HUDEP-2 (cell line): ENCODE data around the gene SDHD.

Source experiments
- DNase-seq, 76 experiments: peaks; one replicate each; lab custom pipeline; 2025; ENCODE audit not compliant: unreplicated experiment in 76 of 76; lab: John Stamatoyannopoulos, UW

SDHD gene

DNA sequence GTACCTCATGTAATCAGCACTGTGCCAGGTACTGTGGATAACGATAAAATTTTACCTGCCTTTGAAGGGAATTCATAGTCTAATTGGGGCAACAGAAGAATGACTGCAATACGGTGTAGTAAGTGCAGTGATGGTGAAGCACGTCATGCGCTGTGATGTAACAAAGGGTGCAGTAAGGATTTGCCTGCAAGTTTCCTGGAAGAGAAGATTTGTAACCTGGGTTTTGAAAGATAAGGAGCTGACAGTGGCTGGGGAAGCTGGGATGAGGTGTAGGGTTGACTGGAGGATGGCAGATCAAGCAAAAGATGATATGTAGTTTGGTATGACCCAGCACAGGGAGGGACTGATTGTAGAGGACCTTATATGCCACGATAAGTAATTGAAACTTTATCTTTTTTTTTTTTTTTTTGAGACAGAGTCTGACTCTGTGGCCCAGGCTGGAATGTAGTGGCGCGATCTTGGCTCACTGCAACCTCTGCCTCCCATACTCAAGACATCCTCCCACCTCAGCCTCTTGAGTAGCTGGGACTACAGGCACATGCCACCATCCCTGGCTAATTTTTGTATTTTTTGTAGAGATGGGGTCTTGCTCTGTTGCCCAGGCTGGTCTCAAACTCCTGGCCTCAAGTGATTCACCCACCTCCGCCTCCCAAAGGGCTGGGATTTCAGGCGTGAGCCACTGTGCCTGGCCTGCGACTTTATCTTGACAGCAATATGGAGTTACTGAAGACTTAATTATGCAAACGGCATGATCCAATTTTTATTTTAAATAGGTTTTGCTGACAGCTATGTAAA, 11.3 kb downstream of the SDHD start:
- peak in 1 of 76 experiments; percentile 3 for DNase-seq

DNA sequence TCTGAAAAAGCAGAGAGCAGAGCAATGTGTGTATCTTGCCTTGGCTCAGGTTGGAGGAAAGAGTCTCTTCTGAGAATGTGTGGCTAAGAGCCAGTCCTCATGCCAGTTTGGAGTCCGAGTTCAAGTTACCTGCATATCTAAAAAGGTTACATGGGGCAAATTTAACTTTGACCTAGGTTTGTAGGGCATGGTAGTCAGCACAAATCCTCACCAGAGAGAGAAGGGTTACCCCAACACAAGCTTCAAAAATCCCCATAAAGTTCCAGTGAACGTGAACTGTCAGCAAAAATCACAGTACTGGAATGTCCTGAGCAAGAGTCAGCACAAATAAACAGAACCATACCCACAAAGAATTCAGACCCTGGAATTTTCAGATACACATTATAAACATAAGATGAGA, 13.8 kb downstream of the SDHD start:
- no peak for DNase-seq

DNA sequence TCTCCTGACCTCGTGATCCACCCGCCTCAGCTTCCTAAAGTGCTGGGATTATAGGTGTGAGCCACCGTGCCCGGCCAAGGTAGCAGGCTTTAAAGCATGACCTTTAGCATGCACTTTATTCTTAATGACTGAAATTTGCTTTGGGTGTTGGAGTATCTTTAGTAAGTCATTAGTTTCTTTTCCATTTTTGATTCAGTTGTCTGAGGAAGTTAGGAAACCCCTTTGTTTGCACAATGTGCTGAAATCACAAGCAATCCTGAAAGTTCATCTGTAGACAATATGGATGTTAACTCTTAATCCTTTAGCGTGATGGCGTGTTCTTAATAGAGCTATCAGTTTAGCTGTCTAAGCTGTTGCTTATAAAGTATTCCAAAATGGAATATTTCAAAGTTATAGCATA, 16.8 kb downstream of the SDHD start:
- DNase-seq = no peak

DNA sequence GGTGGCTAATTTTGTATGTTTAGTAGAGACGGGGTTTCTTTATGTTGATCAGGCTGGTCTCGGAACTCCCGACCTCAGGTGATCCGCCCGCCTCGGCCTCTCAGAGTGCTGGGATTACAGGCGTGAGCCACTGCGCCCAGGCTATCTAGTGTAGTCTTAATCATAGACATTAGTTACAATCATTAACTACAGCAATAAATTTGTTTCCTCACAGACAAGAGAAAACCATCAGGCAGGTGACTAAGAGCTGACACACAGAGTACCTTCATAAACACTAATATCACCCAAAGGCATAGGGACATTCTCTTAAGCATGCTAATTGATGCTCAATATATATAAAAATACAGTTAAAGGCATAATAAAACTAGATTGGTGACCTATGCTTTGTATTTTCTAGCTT, 19.4 kb downstream of the SDHD start:
- DNase-seq = no peak

DNA sequence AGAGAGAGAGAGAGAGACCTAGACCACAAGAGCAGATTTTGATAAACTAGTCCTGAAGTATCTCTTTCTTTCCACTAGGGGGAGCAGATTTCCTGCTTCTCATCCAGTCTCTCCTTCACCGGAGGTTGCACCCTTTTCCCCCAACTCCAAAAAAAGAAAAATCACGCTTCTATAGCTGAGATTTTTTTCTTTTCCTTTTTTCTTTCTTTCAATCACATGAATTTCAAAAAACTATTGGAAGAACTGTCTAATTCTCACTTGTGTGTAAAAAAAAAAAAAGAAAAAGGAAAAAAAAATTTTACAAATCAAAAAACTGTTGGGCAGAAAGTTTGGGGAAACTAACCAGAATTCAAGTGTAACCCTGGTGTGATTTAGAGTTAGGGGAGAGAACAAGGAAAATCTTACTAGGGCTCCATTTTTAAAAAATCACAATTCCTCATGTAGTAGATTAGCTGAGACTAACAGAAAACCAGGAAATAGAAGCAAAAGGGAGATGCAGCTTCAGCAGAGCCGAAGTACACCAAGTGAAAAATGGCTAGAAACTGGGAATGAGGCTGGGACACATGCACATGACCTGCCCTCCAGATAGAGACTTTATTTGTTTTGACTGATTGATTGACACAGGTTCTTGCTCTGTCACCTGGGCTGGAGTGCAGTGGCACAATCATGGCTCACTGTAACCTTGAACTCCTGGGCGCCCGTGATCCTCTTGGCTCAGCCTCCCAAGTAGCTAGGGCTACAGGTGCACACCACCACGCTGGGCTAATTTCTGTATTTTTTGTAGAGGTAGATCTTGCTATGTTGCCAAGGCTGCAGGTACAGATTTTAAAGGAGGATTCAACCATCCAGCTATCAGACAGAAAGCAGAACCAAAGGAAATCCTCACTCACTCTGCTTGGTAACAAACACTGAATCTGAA, 27.1 kb downstream of the SDHD start:
- peak in 14 of 76 experiments; percentile 3 to 43 (median 10) for DNase-seq

DNA sequence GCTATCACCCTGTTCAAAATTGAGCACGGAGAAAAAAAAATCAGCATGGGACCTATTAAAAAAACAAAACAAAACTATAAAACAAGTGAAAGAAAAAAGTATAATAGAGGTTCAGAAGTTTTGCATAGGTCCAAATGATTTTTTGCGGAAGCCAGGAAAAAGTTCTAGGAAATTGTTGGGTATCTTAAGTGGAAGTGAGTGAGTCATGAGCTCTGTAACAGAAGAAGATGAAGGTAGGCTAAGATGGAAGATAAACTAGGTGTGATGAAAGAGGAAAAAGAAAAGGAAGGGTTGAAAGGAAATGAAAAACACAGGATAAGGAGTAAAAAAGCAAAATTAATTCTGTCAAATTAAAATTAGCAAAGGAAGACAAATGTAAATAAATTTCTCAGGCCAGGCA, 27.8 kb downstream of the SDHD start:
- DNase-seq = no peak

DNA sequence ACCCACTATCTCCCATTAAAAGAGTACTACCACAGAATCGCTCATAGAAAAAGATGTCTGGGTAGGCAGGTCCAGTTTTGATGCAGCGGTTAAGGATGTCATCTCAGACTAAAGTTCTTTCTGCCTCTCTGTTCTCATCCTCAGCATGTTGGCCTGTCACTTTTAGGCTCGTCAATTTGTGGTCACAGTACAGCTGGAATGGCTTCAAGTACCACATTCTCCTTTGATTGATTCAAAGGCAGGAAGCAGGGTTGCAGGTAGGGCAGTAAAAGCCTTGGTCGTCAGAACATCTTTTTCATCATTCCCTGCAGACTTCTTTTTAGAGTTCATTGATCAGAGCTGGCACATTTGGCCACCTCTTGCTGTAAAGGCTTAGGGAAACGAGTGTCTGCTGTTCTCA, 28.7 kb downstream of the SDHD start:
- DNase-seq = no peak

DNA sequence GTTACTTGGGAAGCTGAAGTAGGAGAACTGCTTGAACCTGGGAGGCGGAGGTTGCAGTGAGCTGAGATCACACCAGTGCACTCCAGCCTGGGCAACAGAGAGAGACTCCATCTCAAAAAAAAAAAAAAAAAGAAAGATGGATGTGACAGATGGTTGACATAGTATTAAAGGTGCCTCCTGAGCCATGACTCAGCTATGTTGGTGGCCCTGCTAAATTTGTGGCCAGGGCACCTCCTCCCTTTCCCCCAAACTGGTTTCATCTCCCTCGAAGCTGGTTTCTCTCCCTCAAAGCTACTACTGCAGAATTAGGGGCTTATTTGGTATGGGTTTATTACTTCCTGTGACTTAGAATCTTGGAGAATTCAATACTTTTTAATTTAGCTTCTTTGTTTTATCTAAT, 31.5 kb downstream of the SDHD start:
- DNase-seq = no peak

DNA sequence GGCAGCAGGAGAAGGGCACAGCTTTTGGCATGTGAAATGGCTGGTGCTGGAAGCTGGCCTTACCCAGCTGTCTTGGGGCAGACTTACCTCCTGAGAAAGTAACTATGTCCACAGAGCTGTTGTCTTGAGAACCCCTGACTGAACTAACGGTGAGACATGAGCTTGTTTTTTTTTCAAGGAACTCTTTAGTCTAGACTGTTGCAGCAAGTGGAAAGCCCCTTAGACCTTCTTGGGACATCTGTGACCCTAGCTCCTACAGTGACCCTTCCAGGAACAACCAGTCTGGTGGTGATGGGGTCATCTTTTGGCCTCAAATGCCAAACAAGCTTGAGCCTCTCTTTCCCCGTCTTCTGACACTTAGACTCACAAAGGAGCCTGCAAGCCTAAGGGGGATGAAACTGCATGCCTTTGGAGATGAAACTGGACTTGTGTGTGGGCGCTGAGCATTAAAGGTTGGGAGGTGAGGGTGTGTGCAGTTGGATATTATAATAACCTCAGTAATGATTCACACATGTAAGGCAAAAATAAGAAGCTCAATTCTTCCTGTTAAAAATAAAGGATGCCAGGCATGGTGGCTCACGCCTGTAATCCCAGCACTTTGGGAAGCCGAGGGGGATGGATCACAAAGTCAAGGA, 35.4 kb downstream of the SDHD start:
- no peak for DNase-seq

DNA sequence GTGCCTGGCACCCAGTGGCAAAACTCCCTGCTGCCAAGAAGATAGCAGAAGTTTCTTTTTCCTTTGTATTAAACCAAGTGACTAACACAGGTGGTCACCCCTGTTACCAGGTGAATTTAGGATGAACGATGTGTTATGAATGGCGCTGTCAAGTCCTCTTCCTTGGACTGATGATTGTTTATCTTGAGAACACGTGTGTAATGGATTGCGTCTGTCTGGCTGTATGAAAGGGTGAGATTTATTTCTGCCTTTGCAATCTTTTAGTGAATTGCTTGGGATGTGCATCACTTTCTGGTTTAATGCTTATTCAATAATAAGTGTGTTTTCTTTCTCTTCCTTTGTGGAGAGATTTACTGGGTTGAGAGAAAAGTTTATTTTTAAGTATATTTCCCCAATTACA, 36.5 kb downstream of the SDHD start:
- no peak for DNase-seq

DNA sequence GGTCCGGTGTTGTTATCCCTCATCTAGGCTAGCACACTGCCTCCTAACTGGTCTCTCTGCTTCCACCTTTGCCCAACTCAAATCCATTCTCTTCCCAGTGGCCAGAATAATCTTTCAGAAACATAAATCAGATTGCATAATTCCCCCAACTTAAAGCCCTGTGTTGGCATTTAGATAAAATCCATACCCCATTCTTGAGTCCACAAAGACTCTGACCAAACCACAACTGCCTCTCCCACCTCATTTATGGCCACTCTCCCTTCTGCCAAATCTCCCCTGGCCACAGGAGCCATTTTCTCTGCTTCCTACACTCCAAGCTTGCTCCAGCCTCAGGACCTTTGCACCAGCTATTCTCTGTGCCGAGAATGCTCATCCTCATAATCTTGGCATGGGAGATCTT, 40.4 kb downstream of the SDHD start:
- DNase-seq = no peak

DNA sequence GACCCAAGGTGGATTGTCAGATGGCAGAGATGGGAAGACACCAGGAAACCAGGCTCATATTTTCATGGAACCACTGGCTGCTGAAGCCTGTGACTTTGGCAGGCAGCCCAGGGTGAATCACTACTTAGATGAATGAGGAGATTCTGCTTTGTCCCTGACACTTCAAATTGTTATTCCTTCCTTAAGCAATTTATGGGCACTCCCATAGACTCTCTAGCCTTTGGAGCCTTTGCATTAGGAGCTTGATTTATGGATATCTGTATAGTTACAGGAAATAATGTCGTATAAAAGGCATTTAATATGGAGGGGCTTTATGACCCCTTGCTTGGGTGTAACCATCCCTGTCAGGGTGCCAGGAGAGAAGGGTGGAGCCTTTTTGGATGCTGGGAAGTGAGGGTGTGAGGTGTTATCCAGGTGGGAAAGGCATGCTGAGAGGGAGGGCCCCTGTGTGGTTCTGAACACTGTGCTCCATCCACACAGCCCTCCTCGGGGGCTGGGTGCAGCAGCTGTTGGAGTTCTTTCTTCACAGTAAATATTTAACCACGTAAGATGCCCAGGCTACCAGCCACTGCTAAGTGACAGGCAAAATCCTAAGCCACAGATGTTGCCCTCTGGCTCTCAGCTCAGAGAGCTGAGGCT, 41.9 kb downstream of the SDHD start:
- DNase-seq = peak in 6 of 76 experiments; percentile 1 to 23 (median 3)

DNA sequence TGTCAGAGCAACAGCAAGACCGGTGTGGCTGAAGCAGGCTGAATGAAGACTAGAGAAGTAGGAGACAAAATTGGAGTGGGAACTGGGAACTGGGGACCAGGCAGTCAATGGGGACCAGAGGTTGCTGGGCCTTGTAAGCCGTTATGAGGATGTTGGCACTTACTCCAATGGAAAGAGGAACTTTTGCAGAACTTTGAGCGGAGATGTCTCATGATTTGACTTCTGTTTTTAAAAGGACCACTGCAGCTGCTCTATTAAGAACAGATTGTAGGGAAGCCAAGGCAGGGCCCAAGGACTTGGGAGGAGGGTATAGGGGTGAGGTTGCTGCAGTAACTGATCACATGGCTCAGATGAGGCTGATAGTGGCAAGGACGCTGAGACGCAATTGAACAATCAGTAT, 43.0 kb downstream of the SDHD start:
- no peak for DNase-seq

DNA sequence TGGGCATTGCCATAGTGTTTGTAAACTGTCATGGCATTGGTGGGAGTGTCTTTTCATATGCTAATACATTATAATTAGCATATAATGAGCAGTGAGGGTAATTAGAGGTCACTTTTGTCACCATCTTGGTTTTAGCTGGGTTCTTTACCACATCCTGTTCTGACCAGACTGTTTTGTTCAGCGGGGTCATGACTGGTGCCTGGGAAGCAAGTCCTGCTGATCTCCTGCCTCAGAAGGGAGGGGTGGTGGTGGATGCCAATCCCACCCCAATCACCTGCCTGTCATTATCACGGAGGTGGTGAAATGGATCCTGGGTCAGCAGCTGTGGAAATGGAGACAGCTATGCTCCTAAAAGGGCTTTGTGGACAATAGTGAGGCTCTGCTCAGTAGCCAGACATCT, 46.1 kb downstream of the SDHD start:
- no peak for DNase-seq

DNA sequence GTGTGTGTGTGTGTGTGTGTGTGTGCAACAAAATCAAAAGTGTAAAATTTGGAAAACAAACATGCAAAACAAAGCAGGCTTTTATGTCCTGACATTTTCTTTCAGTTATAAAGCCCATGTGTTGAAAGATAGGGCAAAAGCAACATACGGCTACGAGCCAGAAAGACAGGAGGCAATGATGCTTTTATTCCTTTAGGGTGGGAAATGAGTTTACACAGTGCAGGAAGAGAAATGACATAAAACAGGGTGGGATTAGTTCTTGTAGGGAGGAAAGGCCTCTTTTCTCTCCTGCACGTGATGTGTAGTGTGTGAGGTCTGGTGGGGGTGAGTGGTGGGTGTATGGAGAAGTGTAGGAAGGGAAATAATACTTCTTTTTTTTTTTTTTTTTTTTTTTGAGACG, 47.8 kb downstream of the SDHD start:
- DNase-seq = no peak

DNA sequence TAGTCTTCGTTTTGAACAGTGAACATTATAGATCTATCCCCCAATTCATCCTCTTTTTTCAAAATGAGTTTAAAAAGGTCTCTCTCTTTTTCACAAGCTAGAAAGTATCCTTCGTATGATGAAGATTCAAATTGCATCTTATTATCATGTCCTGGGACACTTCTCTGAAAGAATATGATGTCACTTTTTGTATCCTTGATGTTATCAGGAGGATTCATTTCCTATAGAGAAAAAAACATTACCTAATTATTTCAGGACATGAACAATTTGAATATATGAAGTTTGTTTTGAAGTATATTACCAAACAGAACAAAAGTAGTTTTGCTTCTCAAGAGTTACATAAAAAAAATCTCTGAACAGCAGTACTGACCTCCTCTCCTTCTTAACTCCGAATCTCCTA, 56.9 kb downstream of the SDHD start:
- DNase-seq = no peak
